HepG2 (cell line): Measurements from ENCODE around the gene SDC1. TPM values are rescaled to one million over a fixed set of nuclear protein-coding genes. Genes with fewer than 3 reads are reported as not detected.

ENCODE experiments used
- CBX1 ChIP-seq: IDR thresholded peaks from one replicate; pipeline ENCODE4 v1.6.1; 2016; ENCODE audit warnings: antibody characterized with exemption, low read depth
- FLYWCH1 ChIP-seq: sonication (generic); formaldehyde crosslinking; IDR thresholded peaks from 2 replicates; pipeline ENCODE4 v1.8.1; 2023; ENCODE audit warnings: mild to moderate bottlenecking, missing genetic modification reagents
- KAT8 ChIP-seq: IDR thresholded peaks from 2 replicates; pipeline ENCODE4 v1.6.1; 2016; ENCODE audit warnings: missing genetic modification reagents, missing compliant biosample characterization
- LCORL ChIP-seq, 2 experiments: fragments of 450-650 bp in 1 of 2; sonication (generic) in 1 of 2; formaldehyde crosslinking in 1 of 2; IDR thresholded peaks; 2 replicates each; pipeline versions ENCODE4 v1.5.0 to v1.6.1; 2017 to 2020; ENCODE audit warnings: antibody characterized with exemption in 1 of 2, missing genetic modification reagents in 1 of 2
- MED8 ChIP-seq: sonication (generic); formaldehyde crosslinking; IDR thresholded peaks from 2 replicates; pipeline ENCODE4 v1.8.1; 2023; ENCODE audit warnings: mild to moderate bottlenecking, missing genetic modification reagents; ENCODE audit not compliant: insufficient replicate concordance
- NPAS2 ChIP-seq: sonication (generic); formaldehyde crosslinking; IDR thresholded peaks from 2 replicates; pipeline ENCODE4 v1.8.0; 2022; ENCODE audit warnings: mild to moderate bottlenecking, missing genetic modification reagents, borderline replicate concordance
- ZFP91 ChIP-seq: sonication (generic); formaldehyde crosslinking; IDR thresholded peaks from 2 replicates; pipeline ENCODE4 v1.9.0; 2022; ENCODE audit warnings: missing genetic modification reagents, mild to moderate bottlenecking, borderline replicate concordance
- ZNF414 ChIP-seq: sonication (generic); formaldehyde crosslinking; IDR thresholded peaks from 2 replicates; pipeline ENCODE4 v1.5.0; 2020; ENCODE audit warnings: missing genetic modification reagents
- ZNF501 ChIP-seq: sonication (generic); formaldehyde crosslinking; IDR thresholded peaks from 2 replicates; pipeline ENCODE4 v1.5.1; 2020; ENCODE audit warnings: mild to moderate bottlenecking, moderate library complexity, missing genetic modification reagents
- polyA plus RNA-seq, 8 experiments: library from polyadenylated mRNA; depleted of rRNA in 3 of 8; stranded (reverse) in 7 of 8; unstranded in 1 of 8; fragments of >200 nt; fragmentation: Illumina TruSeq in 4 of 8; extraction: Trizol in 4 of 8; gene quantifications; 2 replicates each; pipeline versions ENCODE4 v1.2.1 to v1.2.3, GENCODE V29; 2011 to 2016; ENCODE audit warnings: low read depth in 4 of 8, missing spikeins in 1 of 8, mixed read lengths in 1 of 8; ENCODE audit not compliant: insufficient read depth in 1 of 8
- total RNA-seq, 5 experiments: library from RNA; depleted of rRNA; stranded (reverse); fragments of >200 nt; fragmentation: Illumina TruSeq; extraction: Trizol; gene quantifications; 2 replicates each; pipeline ENCODE4 v1.2.3, GENCODE V29; 2016; ENCODE audit warnings: low read depth in 1 of 5
- TF ChIP-seq, protein P1 (sequence below): sonication (generic); formaldehyde crosslinking; IDR thresholded peaks from 2 replicates; pipeline ENCODE4 v1.5.0; 2020; ENCODE audit warnings: missing genetic modification reagents

SDC1 gene
- total and polyA plus RNA-seq, 2 of the 13 experiments (the other 11 are each of a cell fraction or from before 2014, with no cell fraction given) = 108 to 119 TPM

GRCh38 chr2:20186855-20187187 is 38.1 kb downstream of the SDC1 start (continued):
- TF ChIP-seq ZFP91 (CRISPR knock-in tag) (0 out of 2 replicates have a peak, but pooled peaks have one; percentile 21), FLYWCH1 (CRISPR knock-in tag) (no peak), MED8 (no peak), KAT8 (CRISPR knock-in tag) (peak; percentile 4; the same call in 1 of the 2 replicates), ZNF501 (CRISPR knock-in tag) (peak; percentile 47; the same call in 1 of the 2 replicates), CBX1 (peak; percentile 4), LCORL (IDR thresholded peaks at IDR 0.05) (no peak), LCORL (CRISPR knock-in tag; IDR thresholded peaks at IDR 0.05) (0 out of 2 replicates have a peak, but pooled peaks have one; percentile 11), NPAS2 (CRISPR knock-in tag) (0 out of 2 replicates have a peak, but pooled peaks have one; percentile 27), ZNF414 (CRISPR knock-in tag) (peak; percentile 23; the same call in 1 of the 2 replicates)
- TF ChIP-seq, protein P1, sequence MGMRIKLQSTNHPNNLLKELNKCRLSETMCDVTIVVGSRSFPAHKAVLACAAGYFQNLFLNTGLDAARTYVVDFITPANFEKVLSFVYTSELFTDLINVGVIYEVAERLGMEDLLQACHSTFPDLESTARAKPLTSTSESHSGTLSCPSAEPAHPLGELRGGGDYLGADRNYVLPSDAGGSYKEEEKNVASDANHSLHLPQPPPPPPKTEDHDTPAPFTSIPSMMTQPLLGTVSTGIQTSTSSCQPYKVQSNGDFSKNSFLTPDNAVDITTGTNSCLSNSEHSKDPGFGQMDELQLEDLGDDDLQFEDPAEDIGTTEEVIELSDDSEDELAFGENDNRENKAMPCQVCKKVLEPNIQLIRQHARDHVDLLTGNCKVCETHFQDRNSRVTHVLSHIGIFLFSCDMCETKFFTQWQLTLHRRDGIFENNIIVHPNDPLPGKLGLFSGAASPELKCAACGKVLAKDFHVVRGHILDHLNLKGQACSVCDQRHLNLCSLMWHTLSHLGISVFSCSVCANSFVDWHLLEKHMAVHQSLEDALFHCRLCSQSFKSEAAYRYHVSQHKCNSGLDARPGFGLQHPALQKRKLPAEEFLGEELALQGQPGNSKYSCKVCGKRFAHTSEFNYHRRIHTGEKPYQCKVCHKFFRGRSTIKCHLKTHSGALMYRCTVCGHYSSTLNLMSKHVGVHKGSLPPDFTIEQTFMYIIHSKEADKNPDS (CRISPR knock-in tag) = 0 out of 2 replicates have a peak, but pooled peaks have one; percentile 21
- TF ChIP-seq, all 625 proteins: peak for 15
